Prostate gland (tissue), 2 donors: ENCODE data around the gene SKAP1.

Source experiments
- CTCF ChIP-seq, 4 experiments: fragments of 200-600 bp in 2 of 4; fragments of 450-650 bp in 2 of 4; sonication (generic) in 2 of 4; IDR thresholded peaks; 1 replicate in 3 of 4; 2 replicates in 1 of 4; pipeline ENCODE4 v1.5.1; 2016 to 2019; ENCODE audit warnings: antibody characterized with exemption in 4 of 4, mild to moderate bottlenecking in 2 of 4, moderate library complexity in 2 of 4
- POLR2A ChIP-seq: fragments of 450-650 bp; IDR thresholded peaks from one replicate; pipeline ENCODE4 v1.6.1; 2016; ENCODE audit warnings: antibody characterized with exemption, mild to moderate bottlenecking
- POLR2AphosphoS5 ChIP-seq: sonication (generic); formaldehyde crosslinking; IDR thresholded peaks from one replicate; pipeline ENCODE4 v1.6.1; 2017; ENCODE audit warnings: antibody characterized with exemption

GRCh38 chr17:48406936-48407567 is 23.0 kb downstream of the SKAP1 start:
- TF ChIP-seq CTCF (IDR thresholded peaks at IDR 0.05) (no peak), POLR2A (no peak), POLR2AphosphoS5 (no peak)
